ENCODE measurements around the gene TGFBR2. TPM values are rescaled to one million over a fixed set of nuclear protein-coding genes. Genes with fewer than 3 reads are reported as not detected.

Gene TGFBR2
- total RNA-seq, 2 donors from 2014 or later: 53.0 to 69.6 TPM

GRCh38 chr3:30637310-30638219, 31.2 kb downstream of the TGFBR2 start:
- Histone ChIP-seq H3K27ac (no peak overlapping the region), H3K36me3 (no peaks in the 10 kb centered on the region), H3K9me3 (no peaks in the 10 kb centered on the region), H3K4me3 (no peak overlapping the region), H3K4me1 (replicated peaks) (no peaks in the 10 kb centered on the region), H3K27me3 (replicated peaks; ENCODE audit: insufficient read depth) (no peaks in the 10 kb centered on the region)
- no peak for DNase-seq (ENCODE audit: low spot score)
- 95% methylated on average over 10 of the region's 10 CpGs for WGBS
- TF ChIP-seq POLR2AphosphoS5 (IDR thresholded peaks at IDR 0.05) (no peak), POLR2A (IDR thresholded peaks at IDR 0.05) (no peak), CTCF (IDR thresholded peaks at IDR 0.05) (no peak)
- intact Hi-C loops (cut with DNase I): no loop called here

DNA sequence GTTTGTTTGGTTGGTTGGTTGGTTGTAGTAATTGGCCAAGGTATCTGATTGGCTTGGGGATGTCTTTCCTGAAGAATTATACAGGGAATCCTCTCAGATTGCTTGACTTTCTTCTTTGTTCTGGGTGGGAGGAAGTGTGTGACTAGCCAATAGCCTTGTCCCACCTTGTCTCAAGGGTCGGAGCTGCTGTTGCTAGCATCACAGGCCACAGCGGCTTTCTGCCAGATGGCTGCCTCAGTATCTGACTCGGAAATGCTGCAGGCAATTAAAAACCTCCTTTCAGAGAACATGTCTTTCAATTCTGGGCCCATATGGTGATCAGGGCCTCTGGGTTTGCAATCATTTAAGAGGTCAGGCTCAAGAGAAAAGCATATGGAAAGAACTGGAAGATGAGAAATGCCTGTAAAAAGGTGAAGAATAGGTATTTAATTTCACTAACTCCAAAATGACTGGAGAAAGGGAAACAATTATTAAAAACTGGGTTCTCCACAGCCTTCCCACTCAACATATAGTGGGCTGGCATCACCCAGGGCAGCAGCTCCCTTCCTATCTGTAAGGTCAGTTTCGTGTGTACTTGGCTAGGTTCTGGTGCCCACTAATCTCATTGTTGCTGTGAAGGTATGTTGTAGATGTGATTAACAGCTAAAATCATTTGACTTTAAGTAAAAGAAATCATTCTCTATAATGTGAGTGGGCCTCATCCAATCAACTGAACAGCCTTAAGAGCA, 32.4 kb downstream of the TGFBR2 start:
- no peaks in the 10 kb centered on the region for H3K4me1 ChIP-seq (replicated peaks)
- H3K27me3 ChIP-seq (replicated peaks; ENCODE audit: insufficient read depth): no peaks in the 10 kb centered on the region
- 75% methylated on average over 4 of the region's 4 CpGs for WGBS
- no peaks in the 10 kb centered on the region for H3K36me3 ChIP-seq
- H3K27ac ChIP-seq: no peak overlapping the region
- no peak overlapping the region for H3K4me3 ChIP-seq
- TF ChIP-seq CTCF (IDR thresholded peaks at IDR 0.05) (no peak), POLR2A (IDR thresholded peaks at IDR 0.05) (no peak), POLR2AphosphoS5 (IDR thresholded peaks at IDR 0.05) (no peak)
- intact Hi-C loops (cut with DNase I): no loop called here
- H3K9me3 ChIP-seq: no peaks in the 10 kb centered on the region
- no peak for DNase-seq (ENCODE audit: low spot score)

DNA sequence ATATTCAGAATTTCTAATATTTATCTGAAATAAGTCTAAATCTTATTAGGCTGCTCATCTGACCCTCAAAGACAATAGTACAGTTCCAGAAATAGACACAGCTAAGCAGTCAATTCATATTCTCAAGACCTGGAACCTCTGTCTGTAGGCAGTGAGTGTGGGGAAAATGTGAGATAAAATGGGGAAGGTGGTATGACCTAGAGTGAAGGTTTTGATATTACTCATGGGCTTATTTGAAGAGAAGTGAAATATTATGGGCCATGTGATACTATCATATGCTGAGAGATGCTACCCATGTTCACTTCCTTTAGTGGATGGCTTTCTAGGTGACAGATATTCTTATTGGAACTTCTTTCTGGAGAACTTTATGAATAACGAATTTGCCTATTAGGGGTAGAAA, 33.5 kb downstream of the TGFBR2 start:
- H3K36me3 ChIP-seq: no peaks in the 10 kb centered on the region
- no peak overlapping the region for H3K4me3 ChIP-seq
- H3K27me3 ChIP-seq (replicated peaks; ENCODE audit: insufficient read depth): no peaks in the 10 kb centered on the region
- intact Hi-C loops (cut with DNase I): no loop called here
- no peaks in the 10 kb centered on the region for H3K4me1 ChIP-seq (replicated peaks)
- no peaks in the 10 kb centered on the region for H3K9me3 ChIP-seq
- 85% methylated on average over 1 of the region's 1 CpG for WGBS
- DNase-seq (ENCODE audit: low spot score): no peak
- TF ChIP-seq CTCF (IDR thresholded peaks at IDR 0.05): no peak
- TF ChIP-seq POLR2A (IDR thresholded peaks at IDR 0.05): no peak
- no peak for TF ChIP-seq POLR2AphosphoS5 (IDR thresholded peaks at IDR 0.05)
- H3K27ac ChIP-seq: no peak overlapping the region

DNA sequence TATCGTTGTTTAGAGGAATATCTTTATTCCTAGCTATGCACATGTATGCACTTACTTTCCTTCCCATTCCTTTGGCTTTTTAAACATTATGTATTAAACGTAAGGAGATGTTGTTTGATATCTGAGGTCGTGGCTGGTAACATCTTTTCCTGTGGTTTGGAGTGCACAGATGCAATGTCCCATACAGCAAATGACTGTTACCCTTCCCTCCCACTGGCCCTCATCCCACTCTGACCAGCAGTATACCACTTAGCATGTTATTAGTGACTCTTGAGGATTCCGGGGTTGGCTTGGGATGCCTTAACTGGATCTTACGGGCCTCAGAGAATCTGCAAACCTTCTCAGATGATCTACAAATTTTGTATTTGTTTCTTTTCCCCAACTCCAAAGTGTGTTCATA, 34.5 kb downstream of the TGFBR2 start:
- no peak for TF ChIP-seq POLR2AphosphoS5 (IDR thresholded peaks at IDR 0.05)
- no peak for TF ChIP-seq CTCF (IDR thresholded peaks at IDR 0.05)
- TF ChIP-seq POLR2A (IDR thresholded peaks at IDR 0.05): no peak
- Histone ChIP-seq H3K27ac (no peak overlapping the region), H3K4me3 (no peak overlapping the region), H3K4me1 (replicated peaks) (no peaks in the 10 kb centered on the region), H3K27me3 (replicated peaks; ENCODE audit: insufficient read depth) (no peaks in the 10 kb centered on the region), H3K36me3 (no peaks in the 10 kb centered on the region), H3K9me3 (no peaks in the 10 kb centered on the region)
- DNase-seq (ENCODE audit: low spot score): no peak
- 88% methylated on average over 5 of the region's 5 CpGs for WGBS
- intact Hi-C loops (cut with DNase I): no loop called here

All from prostate gland (tissue), 2 donors.